HG02759 (cell line): Measurements from ENCODE around the gene PLXNA4.

Experiments used
- ATAC-seq: cut with Tn5 transposase; IDR thresholded peaks from one replicate; pipeline ENCODE4 v1.9.1; 2021; ENCODE audit warnings: mild to moderate bottlenecking, moderate library complexity; ENCODE audit not compliant: unreplicated experiment

Gene PLXNA4

DNA sequence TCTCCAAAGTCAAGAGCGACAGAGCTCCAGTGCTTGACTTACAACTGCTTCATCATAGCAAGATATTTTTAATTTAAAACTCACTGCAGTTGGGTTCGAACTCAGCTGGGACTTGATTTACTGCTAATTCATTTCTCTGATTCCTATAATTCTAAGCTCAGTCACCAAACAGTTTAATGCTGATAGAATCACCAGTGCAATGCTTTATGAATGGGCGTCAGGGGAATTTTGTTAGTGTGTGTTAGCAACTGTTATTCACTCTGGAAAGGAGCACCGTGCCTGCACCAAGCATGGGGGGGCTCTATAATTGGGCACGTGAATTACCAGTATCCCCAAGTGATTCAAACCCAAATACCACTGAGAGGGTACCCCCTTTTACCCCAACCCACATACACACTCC is 10.4 kb downstream of the PLXNA4 start:
- ATAC-seq, result no peak

- ATAC-seq, result no peak
These were observed 10.8 kb downstream of the PLXNA4 start for GRCh38 chr7:132565441-132565840.

- no peak for ATAC-seq
These were observed 11.4 kb downstream of the PLXNA4 start for GRCh38 chr7:132564849-132565248.

- no peak for ATAC-seq
These were observed 12.2 kb downstream of the PLXNA4 start for GRCh38 chr7:132564090-132564489.

DNA sequence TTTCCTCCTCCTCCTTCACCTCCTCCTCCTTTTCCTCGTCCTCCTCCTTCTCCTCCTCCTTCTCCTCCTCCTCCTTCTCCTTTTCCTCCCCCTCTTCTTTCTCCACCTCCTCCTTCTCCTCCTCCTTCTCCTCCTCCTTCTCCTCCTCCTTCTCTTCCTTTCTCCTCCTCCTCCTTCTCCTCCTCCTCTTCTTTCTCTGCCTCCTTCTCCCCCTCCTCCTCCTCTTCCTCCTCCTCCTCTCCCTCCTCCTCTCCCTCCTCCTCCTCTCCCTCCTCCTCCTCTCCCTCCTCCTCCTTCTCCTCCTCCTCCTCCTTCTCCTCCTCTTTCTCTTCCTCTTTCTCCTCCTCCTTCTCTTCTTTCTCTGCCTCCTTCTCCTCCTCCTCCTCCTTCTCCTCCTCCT is 13.6 kb downstream of the PLXNA4 start:
- no peak for ATAC-seq

DNA sequence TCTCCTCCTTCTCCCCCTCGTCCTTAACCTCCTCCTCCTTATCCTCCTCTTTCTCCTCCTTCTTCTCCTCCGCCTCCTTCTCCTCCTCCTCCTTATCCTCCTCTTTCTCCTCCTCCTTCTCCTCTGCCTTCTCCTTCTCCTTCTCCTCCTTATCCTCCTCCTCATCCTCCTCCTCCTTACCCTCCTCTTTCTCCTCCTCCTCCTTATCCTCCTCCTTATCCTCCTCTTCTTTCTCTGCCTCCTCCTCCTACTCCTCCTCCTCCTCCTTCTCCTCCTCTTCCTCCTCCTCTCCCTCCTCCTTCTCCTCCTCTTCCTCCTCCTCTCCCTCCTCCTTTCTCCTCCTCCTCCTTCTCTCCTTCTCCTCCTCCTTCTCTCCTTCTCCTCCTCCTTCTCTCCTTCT is 14.5 kb downstream of the PLXNA4 start:
- no peak for ATAC-seq

GRCh38 chr7:132560825-132561529 is 15.3 kb downstream of the PLXNA4 start:
- ATAC-seq, result no peak

- no peak for ATAC-seq
These were observed 16.2 kb downstream of the PLXNA4 start for GRCh38 chr7:132560105-132560504.

DNA sequence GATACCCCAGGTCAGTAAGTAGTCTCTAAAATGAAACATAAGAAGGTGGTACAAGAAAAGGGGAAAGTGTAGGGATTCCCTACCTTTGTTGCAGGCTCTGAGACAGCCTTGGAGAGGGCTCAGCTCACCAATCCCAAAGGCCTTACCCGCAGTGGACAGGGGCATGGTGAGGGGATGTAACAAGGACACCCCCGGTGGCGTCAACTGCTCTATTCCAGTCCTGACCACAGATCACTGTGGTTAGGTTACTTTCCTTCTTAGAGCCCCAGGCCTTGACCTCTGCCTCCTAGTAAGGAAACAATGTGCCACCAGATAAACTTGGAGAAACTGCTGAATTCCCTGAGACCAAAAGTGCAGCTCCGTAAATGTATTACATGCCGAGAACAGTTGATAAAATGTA is 17.5 kb downstream of the PLXNA4 start:
- ATAC-seq, result no peak

GRCh38 chr7:132557489-132558044 is 18.7 kb downstream of the PLXNA4 start:
- ATAC-seq, result no peak

DNA sequence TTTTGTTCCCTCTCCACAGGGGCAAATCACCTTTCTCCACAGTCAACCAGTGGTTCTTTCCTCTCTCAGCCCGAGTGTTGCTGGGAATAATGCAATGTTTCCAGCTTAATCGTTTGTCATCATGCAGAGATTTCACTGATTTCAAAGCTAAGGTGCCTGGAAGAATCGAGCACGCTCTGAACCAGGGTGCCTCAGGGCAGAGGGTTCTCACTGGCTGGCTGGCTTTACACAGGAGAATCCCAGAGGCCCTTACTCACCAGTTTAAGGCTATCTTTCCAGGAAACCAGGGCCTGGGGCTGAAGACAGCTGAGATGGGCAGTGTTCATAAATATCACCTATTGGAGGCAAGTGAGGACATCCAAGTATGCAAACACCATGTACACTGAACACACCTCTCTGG is 21.8 kb downstream of the PLXNA4 start:
- ATAC-seq, result no peak

DNA sequence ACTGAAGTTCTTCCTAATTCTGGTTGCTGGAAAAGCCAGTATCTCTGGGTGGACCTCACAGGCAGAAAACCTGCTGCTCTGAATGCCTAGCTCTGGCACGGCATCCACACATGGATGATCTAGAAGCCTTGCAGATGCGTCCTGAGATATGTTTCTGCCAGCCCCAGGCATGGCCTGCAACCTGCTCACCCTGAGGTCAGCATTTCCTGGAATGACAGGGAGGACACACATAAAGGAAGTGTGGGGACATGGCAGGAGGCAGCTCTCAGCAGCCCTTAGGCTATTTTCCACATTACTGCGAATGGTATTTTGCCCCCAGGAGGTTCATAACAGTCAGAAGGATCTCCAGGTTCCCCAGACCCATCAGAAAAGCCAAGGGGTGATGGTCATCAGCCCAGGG is 23.2 kb downstream of the PLXNA4 start:
- ATAC-seq, result no peak

DNA sequence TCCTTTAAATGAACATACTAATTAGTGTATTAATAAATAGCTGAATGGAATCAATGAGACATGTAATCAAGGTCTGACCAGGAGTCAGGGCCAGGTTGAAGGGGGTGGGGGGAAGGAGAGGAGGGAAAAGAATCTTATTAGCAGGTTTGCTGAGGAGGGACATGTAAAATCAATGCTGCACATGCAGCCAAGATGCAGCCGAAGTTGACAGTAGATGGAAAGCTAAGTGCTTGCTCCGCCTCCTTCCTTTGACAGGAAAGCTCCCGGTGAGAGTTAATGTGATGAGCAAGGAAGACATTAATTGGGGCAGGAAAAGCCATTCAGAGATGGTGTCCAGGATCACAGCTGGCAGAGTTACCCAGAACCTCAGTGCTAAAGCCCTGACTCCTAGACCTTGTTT is 24.4 kb downstream of the PLXNA4 start:
- no peak for ATAC-seq

- ATAC-seq, result no peak
These were observed 24.8 kb downstream of the PLXNA4 start for GRCh38 chr7:132551439-132551838.

DNA sequence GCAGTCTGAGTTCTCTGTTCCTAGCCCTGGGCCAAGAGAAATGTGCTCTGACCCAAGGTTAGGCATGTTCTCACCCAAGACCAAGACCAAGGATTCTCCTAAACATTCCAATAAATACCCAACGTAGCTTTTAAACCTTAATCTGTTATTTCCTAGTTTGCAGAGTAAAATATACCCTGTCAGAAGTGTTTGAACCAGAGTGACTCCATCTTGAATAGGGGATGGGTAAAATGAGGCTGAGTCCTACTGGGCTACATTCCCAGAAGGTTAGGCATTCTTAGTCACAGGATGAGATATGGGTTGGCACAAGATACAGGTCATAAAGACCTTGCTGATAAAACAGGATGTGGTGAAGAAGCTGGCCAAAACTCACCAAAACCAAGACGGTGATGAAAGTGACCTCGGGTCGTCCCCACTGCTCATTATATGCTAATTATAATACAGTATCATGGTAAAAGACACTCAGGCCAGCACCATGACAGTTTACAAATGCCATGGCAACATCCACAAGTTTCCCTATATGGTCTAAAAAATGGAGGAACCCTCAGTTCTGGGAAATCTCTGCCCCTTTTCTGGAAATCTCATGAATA is 27.7 kb downstream of the PLXNA4 start:
- no peak for ATAC-seq

DNA sequence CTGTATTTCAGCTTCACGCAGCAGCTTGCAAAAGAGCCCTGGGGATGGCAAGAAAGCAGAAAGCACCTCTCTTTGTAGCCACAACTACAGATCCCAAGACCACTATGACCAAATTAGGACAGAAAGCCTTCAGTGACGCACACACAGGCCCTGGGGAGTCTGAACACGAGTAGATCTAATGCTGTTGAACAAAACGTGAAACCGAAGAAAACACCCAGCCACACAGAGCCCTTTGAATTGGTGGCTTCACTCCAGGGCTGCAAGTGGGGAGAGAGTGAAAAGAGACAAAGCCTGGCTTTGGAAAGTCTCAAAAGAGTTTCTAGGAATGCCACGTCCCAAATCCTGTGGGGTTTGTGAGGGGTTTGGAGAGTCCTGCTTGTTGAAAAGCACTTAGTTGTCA is 28.4 kb downstream of the PLXNA4 start:
- no peak for ATAC-seq

DNA sequence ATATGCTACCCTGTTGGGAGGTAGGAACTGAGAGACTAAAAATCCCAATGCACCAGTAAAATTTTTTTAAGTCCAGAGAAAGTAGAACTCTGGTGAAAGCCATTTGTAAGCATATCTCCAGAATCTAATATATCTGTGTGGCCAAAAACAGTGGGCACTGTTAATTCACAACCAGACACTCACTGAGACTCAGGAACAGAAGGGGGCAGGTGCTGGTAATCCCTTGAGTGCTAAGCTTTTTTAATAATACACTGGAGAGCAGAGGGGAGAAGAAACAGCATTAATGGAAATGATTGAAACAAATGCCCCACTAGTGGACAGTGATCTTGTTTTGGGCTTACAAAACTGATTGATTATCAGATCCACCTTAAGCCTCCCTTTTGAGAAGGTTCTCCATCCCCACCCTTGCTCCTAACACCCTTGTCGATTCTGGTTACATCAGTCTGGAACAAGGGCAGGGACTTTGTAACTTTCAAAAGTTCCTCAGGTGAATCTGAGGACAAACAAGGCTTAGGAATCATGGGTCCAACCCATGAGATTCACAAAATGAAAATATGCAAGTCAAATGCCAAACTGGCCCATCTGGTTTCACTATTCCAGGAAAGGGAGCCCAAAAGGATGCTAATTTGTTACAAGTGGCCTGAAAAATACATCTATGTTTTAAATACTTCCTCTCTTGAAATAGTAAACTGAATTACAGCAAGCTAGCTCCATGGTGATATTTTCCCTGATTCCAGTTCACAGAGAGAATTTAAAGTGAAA is 29.7 kb downstream of the PLXNA4 start:
- ATAC-seq, result no peak

DNA sequence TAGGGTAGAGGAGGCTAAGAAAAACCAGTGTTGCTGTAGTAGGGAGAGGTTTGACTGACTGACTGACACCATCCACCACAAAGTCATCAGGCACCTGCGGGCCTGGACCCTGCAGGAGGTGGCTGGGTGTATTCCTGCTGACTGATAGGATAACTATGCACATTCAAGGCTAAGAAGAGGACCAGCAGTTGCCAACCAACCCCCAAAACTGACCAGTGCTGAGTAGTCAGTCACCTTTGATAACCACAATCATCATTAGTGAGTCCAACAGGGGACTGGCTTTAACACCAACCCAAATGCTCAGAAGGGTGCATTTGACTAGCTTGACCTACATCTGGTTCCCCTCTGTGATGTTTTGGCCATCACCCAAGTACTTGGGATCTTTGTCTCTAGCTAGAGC is 30.5 kb downstream of the PLXNA4 start:
- ATAC-seq, result no peak

- ATAC-seq, result no peak
These were observed 31.3 kb downstream of the PLXNA4 start for GRCh38 chr7:132544999-132545398.

DNA sequence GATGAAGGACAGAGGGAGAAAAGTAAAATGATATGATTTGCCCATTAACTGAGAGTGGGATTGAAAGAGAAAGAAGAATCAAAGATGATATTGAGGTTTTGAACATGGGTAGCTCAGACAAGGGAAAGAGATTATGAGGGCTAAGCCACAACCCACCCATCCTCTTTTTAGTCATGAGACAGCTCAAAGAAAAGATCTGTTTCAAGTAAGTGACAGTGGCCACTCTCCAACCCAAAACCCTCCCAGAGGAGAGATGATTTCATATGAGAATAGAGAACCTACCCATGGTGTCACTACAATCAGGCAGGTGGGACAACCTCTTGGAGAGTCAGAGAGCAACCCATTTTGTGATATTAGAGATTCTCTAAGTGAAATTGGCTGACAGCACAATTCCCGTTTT is 32.2 kb downstream of the PLXNA4 start:
- ATAC-seq, result no peak

- ATAC-seq, result no peak
These were observed 33.4 kb downstream of the PLXNA4 start for GRCh38 chr7:132542895-132543294.

DNA sequence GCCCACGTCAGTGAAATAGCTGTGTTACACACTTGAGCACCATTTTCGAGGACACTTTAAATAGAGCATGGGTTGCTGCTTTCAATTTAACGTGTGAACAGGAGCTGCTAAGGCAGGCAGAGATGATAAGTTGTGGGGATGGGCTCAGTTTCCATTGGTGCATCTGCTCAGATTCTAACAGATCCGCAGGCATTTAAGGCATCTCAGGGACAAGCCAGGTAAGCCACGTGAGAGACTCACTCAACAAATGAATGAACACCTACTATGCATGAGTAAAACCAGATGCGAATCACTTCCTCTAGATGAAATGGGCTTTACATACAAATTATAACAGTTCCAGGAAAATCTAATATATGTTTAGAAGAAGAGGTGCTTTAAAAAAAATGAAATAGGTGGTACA is 34.6 kb downstream of the PLXNA4 start:
- no peak for ATAC-seq
